ENCODE results near the gene DPM1. TPM values are rescaled to one million over a fixed set of nuclear protein-coding genes. Genes with fewer than 3 reads are reported as not detected.

The DPM1 gene
- total RNA-seq, 1 experiment from 2014 or later = 66.8 TPM

DNA sequence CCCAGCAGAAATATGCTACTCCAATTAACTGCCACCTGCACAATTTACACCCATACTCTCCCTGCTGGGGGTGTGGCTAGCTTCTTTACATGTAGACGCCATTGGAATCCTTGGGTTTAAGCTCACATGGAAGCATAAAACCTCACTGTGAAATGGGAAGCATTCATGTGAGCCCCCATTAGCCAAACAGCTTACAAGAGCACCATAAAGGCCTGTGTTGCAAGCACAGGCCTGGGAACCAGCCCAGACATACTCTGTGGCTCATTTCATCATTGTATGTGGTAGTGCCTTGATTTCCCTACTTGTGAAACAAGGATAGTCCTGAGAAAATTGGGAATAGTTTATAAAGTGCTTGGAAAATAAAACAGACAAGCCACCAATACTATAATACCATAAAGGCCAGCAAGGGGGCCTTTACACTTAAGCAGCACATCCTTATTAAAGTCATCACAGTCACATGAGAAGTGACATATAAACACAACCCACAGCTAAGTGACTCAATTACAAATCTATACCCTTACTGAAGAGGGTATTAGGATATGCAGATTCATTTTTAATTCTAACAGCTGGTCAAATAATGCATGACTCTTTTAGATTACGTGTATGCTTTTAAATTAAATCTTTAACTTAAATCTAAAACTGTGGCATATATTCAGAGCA is 33.9 kb downstream of the DPM1 start:
- no TSS peak for BruUV-seq (replicated peaks)
- CTCF ChIA-PET = interaction anchor here (0.6 to 14.2 kb wide), 14 partner anchors 11 to 460 kb away, joined by 3 to 256 read pairs (median 4); partner anchors contain the start of gene BCAS4

DNA sequence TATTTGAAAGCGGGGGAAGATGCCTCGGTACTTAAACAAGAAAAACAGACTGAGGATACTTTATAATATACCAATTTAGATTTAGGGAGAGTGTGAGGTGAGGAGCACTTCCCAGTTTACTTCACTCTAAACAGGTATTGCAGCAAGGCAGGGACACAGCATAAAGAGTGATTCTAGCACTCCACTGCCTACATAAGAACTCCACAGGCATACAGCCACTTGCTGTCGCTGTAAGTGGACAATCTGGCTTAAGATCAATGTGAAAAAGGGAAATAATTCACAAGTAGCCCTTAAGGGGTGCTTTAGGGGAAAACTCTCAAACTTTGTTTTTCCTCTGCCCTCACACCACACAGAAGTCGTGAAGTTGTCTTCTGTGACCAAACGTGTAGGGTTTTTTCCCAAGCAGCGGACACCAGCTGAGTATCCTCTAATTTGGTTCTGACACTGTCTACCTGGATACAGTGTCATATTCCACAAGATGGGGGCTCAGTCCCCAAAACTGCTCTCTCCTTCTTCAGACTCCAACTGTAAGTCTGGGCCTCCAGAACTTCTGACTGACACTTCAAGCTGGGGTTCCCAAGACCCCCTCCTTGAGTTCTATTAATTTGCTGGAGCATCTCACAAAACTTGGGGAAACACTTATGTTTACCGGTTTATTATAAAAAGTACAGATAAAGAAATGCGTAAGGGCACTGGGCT is 36.4 kb downstream of the DPM1 start:
- TF ChIP-seq, protein P1, sequence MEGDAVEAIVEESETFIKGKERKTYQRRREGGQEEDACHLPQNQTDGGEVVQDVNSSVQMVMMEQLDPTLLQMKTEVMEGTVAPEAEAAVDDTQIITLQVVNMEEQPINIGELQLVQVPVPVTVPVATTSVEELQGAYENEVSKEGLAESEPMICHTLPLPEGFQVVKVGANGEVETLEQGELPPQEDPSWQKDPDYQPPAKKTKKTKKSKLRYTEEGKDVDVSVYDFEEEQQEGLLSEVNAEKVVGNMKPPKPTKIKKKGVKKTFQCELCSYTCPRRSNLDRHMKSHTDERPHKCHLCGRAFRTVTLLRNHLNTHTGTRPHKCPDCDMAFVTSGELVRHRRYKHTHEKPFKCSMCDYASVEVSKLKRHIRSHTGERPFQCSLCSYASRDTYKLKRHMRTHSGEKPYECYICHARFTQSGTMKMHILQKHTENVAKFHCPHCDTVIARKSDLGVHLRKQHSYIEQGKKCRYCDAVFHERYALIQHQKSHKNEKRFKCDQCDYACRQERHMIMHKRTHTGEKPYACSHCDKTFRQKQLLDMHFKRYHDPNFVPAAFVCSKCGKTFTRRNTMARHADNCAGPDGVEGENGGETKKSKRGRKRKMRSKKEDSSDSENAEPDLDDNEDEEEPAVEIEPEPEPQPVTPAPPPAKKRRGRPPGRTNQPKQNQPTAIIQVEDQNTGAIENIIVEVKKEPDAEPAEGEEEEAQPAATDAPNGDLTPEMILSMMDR (IDR thresholded peaks at IDR 0.05; ENCODE audit: unreplicated experiment) = no peak
- POLR2A ChIA-PET = interaction anchor here (0.8 to 13.0 kb wide), 8 partner anchors 9 to 127 kb away, joined by 3 to 149 read pairs (median 10); partner anchors contain the start of genes ADNP, BCAS4, DPM1 and MOCS3

More for the DNA sequence above, 33.9 kb downstream of the DPM1 start:
- intact Hi-C loops (cut with micrococcal nuclease) = no loop called here
- Mint-ChIP-seq H3K9me3 (ENCODE audit: unreplicated experiment) (no peaks in the 10 kb centered on the region), H3K4me1 (ENCODE audit: insufficient read depth, unreplicated experiment) (peaks cover 39% of the 10 kb centered on the region), H3K4me3 (ENCODE audit: unreplicated experiment) (no peak overlapping the region), H3K27ac (ENCODE audit: low read depth, unreplicated experiment) (no peak overlapping the region), H3K27me3 (ENCODE audit: insufficient read depth, unreplicated experiment) (no peaks in the 10 kb centered on the region), H3K36me3 (ENCODE audit: insufficient read depth, unreplicated experiment) (peaks cover 91% of the 10 kb centered on the region)
- DNase-seq (ENCODE audit: unreplicated experiment) = no peak
- POLR2A ChIA-PET = interaction anchor here (0.9 to 13.0 kb wide), 9 partner anchors 10 to 808 kb away, joined by 4 to 149 read pairs (median 8); partner anchors contain the start of genes BCAS4, DPM1 and MOCS3
- TF ChIP-seq, protein P1 (IDR thresholded peaks at IDR 0.05; ENCODE audit: unreplicated experiment) = no peak

DNA sequence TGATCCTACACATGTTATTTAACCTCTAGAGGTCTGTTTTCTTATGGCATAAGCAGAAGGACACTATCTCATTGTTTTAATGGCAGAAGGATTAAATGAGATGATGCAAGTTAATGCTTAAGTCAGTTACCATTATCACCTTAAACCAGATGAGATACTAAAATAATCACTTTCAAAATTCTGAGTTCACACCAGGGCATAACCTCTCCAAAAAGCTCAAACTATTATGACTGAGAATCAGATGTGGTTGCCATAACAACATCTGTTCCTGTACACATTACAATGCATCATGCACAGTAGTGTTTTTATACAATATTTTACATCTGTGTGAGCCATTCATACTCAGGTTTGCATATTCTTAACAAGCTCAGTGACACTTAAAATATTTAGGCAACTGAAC is 37.3 kb downstream of the DPM1 start:
- Mint-ChIP-seq H3K9me3 (ENCODE audit: unreplicated experiment) (no peaks in the 10 kb centered on the region), H3K4me1 (ENCODE audit: insufficient read depth, unreplicated experiment) (peaks cover 49% of the 10 kb centered on the region), H3K27ac (ENCODE audit: low read depth, unreplicated experiment) (peak overlapping the region; percentile 94), H3K4me3 (ENCODE audit: unreplicated experiment) (no peak overlapping the region), H3K27me3 (ENCODE audit: insufficient read depth, unreplicated experiment) (no peaks in the 10 kb centered on the region), H3K36me3 (ENCODE audit: insufficient read depth, unreplicated experiment) (peaks cover 81% of the 10 kb centered on the region)
- ChIA-PET POLR2A (interaction anchor here (0.6 to 5.4 kb wide), 11 partner anchors 10 to 159 kb away, joined by 3 to 94 read pairs (median 3); partner anchors contain the start of genes ADNP, DPM1 and MOCS3), CTCF (interaction anchor here (0.7 to 3.6 kb wide), 10 partner anchors 9 to 131 kb away, joined by 3 to 55 read pairs (median 4); partner anchors contain the start of genes ADNP, BCAS4 and MOCS3)
- intact Hi-C loops (cut with micrococcal nuclease) = no loop called here
- BruUV-seq (replicated peaks) = no TSS peak
- DNase-seq (ENCODE audit: unreplicated experiment) = no peak
- TF ChIP-seq, protein P1 (IDR thresholded peaks at IDR 0.05; ENCODE audit: unreplicated experiment) = no peak

More for the DNA sequence above, 36.4 kb downstream of the DPM1 start:
- CTCF ChIA-PET = interaction anchor here (0.7 to 14.2 kb wide), 12 partner anchors 8 to 223 kb away, joined by 3 to 256 read pairs (median 4); partner anchors contain the start of genes ADNP, BCAS4 and MOCS3
- peaks cover 45% of the 10 kb centered on the region for H3K4me1 Mint-ChIP-seq (ENCODE audit: insufficient read depth, unreplicated experiment)
- intact Hi-C loops (cut with micrococcal nuclease) = no loop called here
- peaks cover 84% of the 10 kb centered on the region for H3K36me3 Mint-ChIP-seq (ENCODE audit: insufficient read depth, unreplicated experiment)
- H3K27me3 Mint-ChIP-seq (ENCODE audit: insufficient read depth, unreplicated experiment) = no peaks in the 10 kb centered on the region
- H3K4me3 Mint-ChIP-seq (ENCODE audit: unreplicated experiment) = no peak overlapping the region
- no TSS peak for BruUV-seq (replicated peaks)
- no peaks in the 10 kb centered on the region for H3K9me3 Mint-ChIP-seq (ENCODE audit: unreplicated experiment)
- no peak for DNase-seq (ENCODE audit: unreplicated experiment)
- H3K27ac Mint-ChIP-seq (ENCODE audit: low read depth, unreplicated experiment) = no peak overlapping the region

DNA sequence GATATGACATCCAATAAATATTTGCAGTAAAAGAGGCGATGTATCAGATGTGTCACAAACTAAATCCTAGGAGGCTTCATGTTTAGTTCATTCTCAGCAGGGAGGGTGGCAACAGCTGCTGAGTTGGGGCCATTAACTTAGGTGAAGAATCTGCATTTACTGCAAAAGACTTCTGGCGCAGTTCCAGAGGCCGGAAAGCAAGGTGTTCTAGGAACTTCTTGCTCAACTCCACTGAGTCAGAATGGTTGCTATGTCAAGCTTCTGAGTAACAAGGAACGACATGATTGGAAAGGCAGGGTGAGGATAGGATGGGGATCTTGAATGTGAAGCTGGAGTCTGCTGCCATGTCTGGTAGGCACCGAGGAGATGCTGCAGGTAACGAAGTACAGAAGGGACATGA is 38.8 kb downstream of the DPM1 start:
- H3K9me3 Mint-ChIP-seq (ENCODE audit: unreplicated experiment) = no peaks in the 10 kb centered on the region
- BruUV-seq (replicated peaks) = no TSS peak
- peaks cover 37% of the 10 kb centered on the region for H3K4me1 Mint-ChIP-seq (ENCODE audit: insufficient read depth, unreplicated experiment)
- peak overlapping the region; percentile 55 for H3K4me3 Mint-ChIP-seq (ENCODE audit: unreplicated experiment)
- TF ChIP-seq, protein P1 (IDR thresholded peaks at IDR 0.05; ENCODE audit: unreplicated experiment) = no peak
- CTCF ChIA-PET = interaction anchor here (1.2 to 3.6 kb wide), 6 partner anchors 10 to 125 kb away, joined by 3 to 55 read pairs (median 8); partner anchors contain the start of genes ADNP and BCAS4
- peaks cover 67% of the 10 kb centered on the region for H3K36me3 Mint-ChIP-seq (ENCODE audit: insufficient read depth, unreplicated experiment)
- H3K27me3 Mint-ChIP-seq (ENCODE audit: insufficient read depth, unreplicated experiment) = no peaks in the 10 kb centered on the region
- DNase-seq (ENCODE audit: unreplicated experiment) = peak; percentile 96
- POLR2A ChIA-PET = interaction anchor here (0.7 to 5.4 kb wide), 15 partner anchors 12 to 125 kb away, joined by 3 to 94 read pairs (median 7); partner anchors contain the start of genes ADNP, BCAS4, DPM1 and MOCS3
- peak overlapping the region; percentile 94 for H3K27ac Mint-ChIP-seq (ENCODE audit: low read depth, unreplicated experiment)
- intact Hi-C loops (cut with micrococcal nuclease) = no loop called here

Measured in MCF 10A (cell line).